ENCODE results near the gene NFIA. TPM values are rescaled to one million over a fixed set of nuclear protein-coding genes. Genes with fewer than 3 reads are reported as not detected.
"Not testable (repeated sequence)": the region's sequence is repeated elsewhere in the genome, so short reads cannot be mapped to it uniquely, and the experiment has no call there.

NFIA gene
- total RNA-seq, 1 donor from 2014 or later = 163 TPM

GRCh38 chr1:61462628-61463027, 380.3 kb downstream of the NFIA start:
- Mint-ChIP-seq H3K27ac (no peak overlapping the region), H3K36me3 (peaks cover 19% of the 10 kb centered on the region), H3K9me3 (no peaks in the 10 kb centered on the region), H3K4me1 (peaks cover 33% of the 10 kb centered on the region), H3K27me3 (ENCODE audit: low read depth) (no peaks in the 10 kb centered on the region), H3K4me3 (no peak overlapping the region)
- TF ChIP-seq CTCF (IDR thresholded peaks at IDR 0.05; ENCODE audit: unreplicated experiment) = no peak
- DNase-seq (ENCODE audit: low spot score in 2 of 2, unreplicated experiment in 2 of 2) = no peak

DNA sequence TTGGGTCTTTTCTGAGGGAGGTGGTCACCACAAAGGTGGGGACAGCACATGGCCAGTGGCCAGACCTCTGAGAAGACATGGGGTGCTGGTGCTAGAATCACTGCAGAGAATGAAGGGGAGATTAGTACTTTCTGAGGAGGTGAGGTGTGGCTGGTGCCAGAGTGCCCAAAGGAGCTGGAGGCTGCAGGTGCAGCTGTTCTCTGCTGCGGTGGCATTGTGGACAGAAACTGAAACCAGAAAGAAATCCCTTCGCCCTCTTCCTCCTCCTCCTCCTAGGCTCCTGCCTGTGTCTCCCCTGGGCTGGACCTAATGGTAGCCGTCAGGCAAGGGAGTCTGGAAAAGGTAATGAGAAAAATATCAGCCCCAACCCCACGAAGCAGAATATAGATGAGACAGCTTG, 380.9 kb downstream of the NFIA start:
- H3K27ac Mint-ChIP-seq = peak overlapping the region; percentile 67
- no peaks in the 10 kb centered on the region for H3K9me3 Mint-ChIP-seq
- DNase-seq (ENCODE audit: low spot score in 2 of 2, unreplicated experiment in 2 of 2) = no peak
- H3K36me3 Mint-ChIP-seq = peaks cover 19% of the 10 kb centered on the region
- H3K4me3 Mint-ChIP-seq = no peak overlapping the region
- peaks cover 27% of the 10 kb centered on the region for H3K4me1 Mint-ChIP-seq
- no peak for TF ChIP-seq CTCF (IDR thresholded peaks at IDR 0.05; ENCODE audit: unreplicated experiment)
- H3K27me3 Mint-ChIP-seq (ENCODE audit: low read depth) = no peaks in the 10 kb centered on the region

- H3K4me3 Mint-ChIP-seq; H3K4me1 Mint-ChIP-seq; H3K27me3 Mint-ChIP-seq (ENCODE audit: low read depth); H3K27ac Mint-ChIP-seq; DNase-seq (ENCODE audit: low spot score in 2 of 2, unreplicated experiment in 2 of 2); H3K9me3 Mint-ChIP-seq: not testable (repeated sequence)
- peaks cover 15% of the 10 kb centered on the region for H3K36me3 Mint-ChIP-seq
Measured at GRCh38 chr1:61467836-61468235, 385.5 kb downstream of the NFIA start.

- Mint-ChIP-seq H3K27ac (no peak overlapping the region), H3K27me3 (ENCODE audit: low read depth) (no peaks in the 10 kb centered on the region), H3K9me3 (no peaks in the 10 kb centered on the region), H3K4me3 (no peak overlapping the region), H3K36me3 (peaks cover 7% of the 10 kb centered on the region), H3K4me1 (peaks cover 11% of the 10 kb centered on the region)
- TF ChIP-seq CTCF (IDR thresholded peaks at IDR 0.05; ENCODE audit: unreplicated experiment) = no peak
- DNase-seq (ENCODE audit: low spot score in 2 of 2, unreplicated experiment in 2 of 2) = no peak
Measured at GRCh38 chr1:61469365-61469764, 387.0 kb downstream of the NFIA start.

DNA sequence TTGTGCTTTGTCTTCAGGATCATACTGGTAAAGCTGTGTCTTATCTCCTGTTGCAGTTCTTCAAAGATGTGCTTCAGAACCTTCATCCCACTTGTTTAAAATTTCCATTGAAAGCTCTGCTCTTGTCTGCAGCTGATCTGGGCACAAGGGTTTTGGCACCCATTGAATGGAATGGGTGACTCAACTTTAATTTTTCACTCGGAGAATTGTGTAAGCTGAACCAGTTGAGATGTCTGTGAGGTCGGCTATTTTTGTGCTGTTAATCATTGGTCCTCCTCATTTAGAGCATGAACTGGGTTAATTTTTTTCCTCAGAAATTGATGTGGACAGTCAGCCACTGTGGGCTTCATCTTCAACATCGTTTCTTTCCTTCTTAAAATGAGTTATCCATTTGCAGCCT, 390.5 kb downstream of the NFIA start:
- Mint-ChIP-seq H3K36me3 (peaks cover 3% of the 10 kb centered on the region), H3K27ac (no peak overlapping the region), H3K9me3 (no peaks in the 10 kb centered on the region), H3K4me3 (no peak overlapping the region), H3K27me3 (ENCODE audit: low read depth) (no peaks in the 10 kb centered on the region), H3K4me1 (peaks cover 25% of the 10 kb centered on the region)
- no peak for DNase-seq (ENCODE audit: low spot score in 2 of 2, unreplicated experiment in 2 of 2)
- no peak for TF ChIP-seq CTCF (IDR thresholded peaks at IDR 0.05; ENCODE audit: unreplicated experiment)

DNA sequence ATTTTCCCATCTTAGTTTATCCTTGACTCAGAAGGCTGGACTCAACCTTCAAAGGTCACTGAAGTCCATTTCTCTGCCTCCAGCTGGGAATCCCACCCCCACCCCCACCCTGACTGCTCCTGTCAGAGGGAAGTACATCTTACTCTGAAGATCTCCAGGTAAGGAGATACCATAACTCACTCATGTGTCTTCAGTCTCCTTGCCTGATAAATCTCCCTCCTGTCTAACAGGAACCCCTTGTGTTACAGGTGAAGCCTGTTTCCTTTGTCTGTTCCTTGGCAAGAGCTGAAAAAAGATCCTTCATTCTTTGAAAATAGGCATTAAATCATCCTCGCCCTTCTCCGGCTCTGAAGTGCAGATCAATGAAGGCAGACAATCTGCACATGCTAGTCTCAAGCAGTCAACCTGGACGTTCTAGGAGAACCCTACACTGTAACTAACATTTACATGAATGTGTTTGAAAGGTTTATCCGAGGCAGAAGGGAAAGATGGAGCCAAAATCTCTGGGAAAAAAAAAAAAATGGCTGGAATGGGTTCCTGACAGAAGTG, 392.0 kb downstream of the NFIA start:
- H3K36me3 Mint-ChIP-seq = peaks cover 3% of the 10 kb centered on the region
- no peak for TF ChIP-seq CTCF (IDR thresholded peaks at IDR 0.05; ENCODE audit: unreplicated experiment)
- no peaks in the 10 kb centered on the region for H3K9me3 Mint-ChIP-seq
- H3K27ac Mint-ChIP-seq = peak overlapping the region; percentile 66
- H3K27me3 Mint-ChIP-seq (ENCODE audit: low read depth) = no peaks in the 10 kb centered on the region
- DNase-seq (ENCODE audit: low spot score in 2 of 2, unreplicated experiment in 2 of 2) = no peak
- H3K4me1 Mint-ChIP-seq = peaks cover 22% of the 10 kb centered on the region
- no peak overlapping the region for H3K4me3 Mint-ChIP-seq
